Smooth muscle cell (in vitro differentiated cells): ENCODE results near the gene SERPINB7. TPM values are rescaled to one million over a fixed set of nuclear protein-coding genes. Genes with fewer than 3 reads are reported as not detected.
A peak's percentile ranks its signal among the peaks of the same experiment; 100 is the strongest.

ENCODE experiments used
- DNase-seq: peaks from one replicate; lab custom pipeline; 2025; ENCODE audit not compliant: unreplicated experiment; lab: John Stamatoyannopoulos, UW
- H2AFZ ChIP-seq: fragments of 200-600 bp; sonication (generic); 2 replicates; pipeline ENCODE4 v1.6.0; 2016; ENCODE audit warnings: antibody characterized with exemption, low read depth, mild to moderate bottlenecking
- H3F3A ChIP-seq: fragments of 200-600 bp; sonication (generic); 2 replicates; pipeline ENCODE4 v1.6.0; 2017; ENCODE audit warnings: antibody characterized with exemption, low read depth
- H3K27ac ChIP-seq: fragments of 200-600 bp; sonication (generic); 2 replicates; pipeline ENCODE4 v1.5.1; 2016; ENCODE audit warnings: low read depth, mild to moderate bottlenecking
- H3K27me3 ChIP-seq: fragments of 200-600 bp; sonication (generic); 2 replicates; pipeline ENCODE4 v1.6.1; 2016; ENCODE audit warnings: low read depth, mild to moderate bottlenecking
- H3K36me3 ChIP-seq: fragments of 200-600 bp; sonication (generic); 2 replicates; pipeline ENCODE4 v1.5.1; 2016; ENCODE audit warnings: low read depth
- H3K4me1 ChIP-seq: fragments of 200-600 bp; sonication (generic); 2 replicates; pipeline ENCODE4 v1.5.1; 2016; ENCODE audit warnings: low read depth
- H3K4me2 ChIP-seq: fragments of 200-600 bp; sonication (generic); 2 replicates; pipeline ENCODE4 v1.6.0; 2016; ENCODE audit warnings: mild to moderate bottlenecking
- H3K4me3 ChIP-seq: fragments of 200-600 bp; sonication (generic); 2 replicates; pipeline ENCODE4 v1.5.1; 2016; ENCODE audit warnings: mild to moderate bottlenecking
- H3K79me2 ChIP-seq: fragments of 200-600 bp; sonication (generic); 2 replicates; pipeline ENCODE4 v1.6.0; 2016; ENCODE audit warnings: low read depth, mild to moderate bottlenecking
- H3K9ac ChIP-seq: fragments of 200-600 bp; sonication (generic); 2 replicates; pipeline ENCODE4 v1.6.0; 2016; ENCODE audit warnings: low read depth
- H3K9me3 ChIP-seq: fragments of 200-600 bp; sonication (generic); replicated peaks from 2 replicates; pipeline ENCODE4 v1.5.1; 2016; ENCODE audit warnings: low read depth
- H4K20me1 ChIP-seq: fragments of 200-600 bp; sonication (generic); 2 replicates; pipeline ENCODE4 v1.6.0; 2016; ENCODE audit warnings: low read depth
- CTCF ChIP-seq: fragments of 200-600 bp; sonication (generic); IDR thresholded peaks from 2 replicates; pipeline ENCODE4 v1.5.1; 2017; ENCODE audit warnings: borderline replicate concordance, mild to moderate bottlenecking, antibody characterized with exemption; ENCODE audit not compliant: insufficient read depth, poor library complexity, severe bottlenecking
- WGBS: methylation state at CpG from one replicate; pipeline ENCODE4 v1.1.7; 2016; ENCODE audit warnings: low lambda C conversion rate; 5-methylcytosine and 5-hydroxymethylcytosine counted together
- polyA plus RNA-seq: library from polyadenylated mRNA; unstranded; fragments of >200 nt; fragmentation: Nextera tagmentation; extraction: Ambion mirVana; gene quantifications from 2 replicates; pipeline ENCODE4 v1.2.1, GENCODE V29; 2016
- total RNA-seq: library from RNA; depleted of rRNA; stranded (reverse); fragments of >200 nt; gene quantifications from 2 replicates; pipeline ENCODE4 v1.2.3, GENCODE V29; 2014

The SERPINB7 gene
- total and polyA plus RNA-seq, 2 experiments from 2014 or later, result 18.4 to 174 TPM

- Histone ChIP-seq H3K4me3 (no peak overlapping the region), H2AFZ (peak overlapping the region; percentile 15)
- no peak for DNase-seq
These were observed 48.5 kb downstream of the SERPINB7 start for GRCh38 chr18:63823516-63824219.

GRCh38 chr18:63824220-63824525 is 49.0 kb downstream of the SERPINB7 start:
- TF ChIP-seq CTCF, result no peak
- peak overlapping the region; percentile 37 for H3K4me2 ChIP-seq

More at GRCh38 chr18:63823516-63824219, 48.5 kb downstream of the SERPINB7 start:
- Histone ChIP-seq H3K9ac (no peak overlapping the region), H3K9me3 (no peaks in the 10 kb centered on the region), H4K20me1 (no peaks in the 10 kb centered on the region), H3K36me3 (no peaks in the 10 kb centered on the region), H3K27ac (peak overlapping the region; percentile 28), H3K4me1 (no peaks in the 10 kb centered on the region), H3K79me2 (no peaks in the 10 kb centered on the region), H3F3A (peaks cover 11% of the 10 kb centered on the region), H3K27me3 (no peaks in the 10 kb centered on the region), H3K4me2 (peak overlapping the region; percentile 37)
- 44% methylated on average over 10 of the region's 10 CpGs for WGBS
- TF ChIP-seq CTCF, result peak; percentile 55

GRCh38 chr18:63828120-63828519 is 52.9 kb downstream of the SERPINB7 start:
- no peaks in the 10 kb centered on the region for H3K9me3 ChIP-seq
- H3K36me3 ChIP-seq, result no peaks in the 10 kb centered on the region
- H3F3A ChIP-seq, result peaks cover 3% of the 10 kb centered on the region
- no peak overlapping the region for H3K27ac ChIP-seq
- no peak overlapping the region for H3K9ac ChIP-seq
- H3K4me3 ChIP-seq, result no peak overlapping the region
- no peaks in the 10 kb centered on the region for H4K20me1 ChIP-seq
- no peak for DNase-seq
- no peak overlapping the region for H2AFZ ChIP-seq
- H3K4me2 ChIP-seq, result no peak overlapping the region
- no peaks in the 10 kb centered on the region for H3K79me2 ChIP-seq
- WGBS, result 88% methylated on average over 3 of the region's 3 CpGs
- H3K4me1 ChIP-seq, result no peaks in the 10 kb centered on the region
- no peaks in the 10 kb centered on the region for H3K27me3 ChIP-seq
- no peak for TF ChIP-seq CTCF

More at GRCh38 chr18:63824220-63824525, 49.0 kb downstream of the SERPINB7 start:
- H3K4me3 ChIP-seq, result no peak overlapping the region
- H3K79me2 ChIP-seq, result no peaks in the 10 kb centered on the region
- H3K27ac ChIP-seq, result peak overlapping the region; percentile 28
- peaks cover 8% of the 10 kb centered on the region for H3F3A ChIP-seq
- no peaks in the 10 kb centered on the region for H3K4me1 ChIP-seq
- WGBS, result 97% methylated on average over 2 of the region's 2 CpGs
- no peaks in the 10 kb centered on the region for H3K27me3 ChIP-seq
- peak overlapping the region; percentile 15 for H2AFZ ChIP-seq
- no peak overlapping the region for H3K9ac ChIP-seq
- no peaks in the 10 kb centered on the region for H4K20me1 ChIP-seq
- DNase-seq, result no peak
- no peaks in the 10 kb centered on the region for H3K36me3 ChIP-seq
- H3K9me3 ChIP-seq, result no peaks in the 10 kb centered on the region

GRCh38 chr18:63828656-63829055 is 53.4 kb downstream of the SERPINB7 start:
- Histone ChIP-seq H3K79me2 (no peaks in the 10 kb centered on the region), H4K20me1 (no peaks in the 10 kb centered on the region), H3K36me3 (no peaks in the 10 kb centered on the region), H3K4me2 (no peak overlapping the region), H3K9ac (no peak overlapping the region), H3F3A (peaks cover 3% of the 10 kb centered on the region), H3K27ac (no peak overlapping the region), H3K4me1 (no peaks in the 10 kb centered on the region), H3K27me3 (no peaks in the 10 kb centered on the region), H3K4me3 (no peak overlapping the region), H2AFZ (no peak overlapping the region), H3K9me3 (no peaks in the 10 kb centered on the region)
- WGBS, result 55% methylated on average over 1 of the region's 1 CpG
- DNase-seq, result no peak
- no peak for TF ChIP-seq CTCF
